HG03342 (cell line): ENCODE results near the gene SKAP1.
"Not testable (repeated sequence)": the region's sequence is repeated elsewhere in the genome, so short reads cannot be mapped to it uniquely, and the experiment has no call there.

ENCODE experiments used
- ATAC-seq: cut with Tn5 transposase; IDR thresholded peaks from one replicate; pipeline ENCODE4 v1.9.1; 2021; ENCODE audit warnings: mild to moderate bottlenecking, moderate library complexity; ENCODE audit not compliant: unreplicated experiment

Gene SKAP1

GRCh38 chr17:48293319-48294019 lies 136.5 kb downstream of the SKAP1 start:
- no peak for ATAC-seq

GRCh38 chr17:48290378-48290777 lies 139.6 kb downstream of the SKAP1 start:
- ATAC-seq, result no peak

GRCh38 chr17:48286917-48287316 lies 143.1 kb downstream of the SKAP1 start:
- not testable (repeated sequence) for ATAC-seq

- no peak for ATAC-seq
Observed at GRCh38 chr17:48285614-48286013, 144.4 kb downstream of the SKAP1 start.

- no peak for ATAC-seq
Observed at GRCh38 chr17:48283907-48284306, 146.1 kb downstream of the SKAP1 start.

DNA sequence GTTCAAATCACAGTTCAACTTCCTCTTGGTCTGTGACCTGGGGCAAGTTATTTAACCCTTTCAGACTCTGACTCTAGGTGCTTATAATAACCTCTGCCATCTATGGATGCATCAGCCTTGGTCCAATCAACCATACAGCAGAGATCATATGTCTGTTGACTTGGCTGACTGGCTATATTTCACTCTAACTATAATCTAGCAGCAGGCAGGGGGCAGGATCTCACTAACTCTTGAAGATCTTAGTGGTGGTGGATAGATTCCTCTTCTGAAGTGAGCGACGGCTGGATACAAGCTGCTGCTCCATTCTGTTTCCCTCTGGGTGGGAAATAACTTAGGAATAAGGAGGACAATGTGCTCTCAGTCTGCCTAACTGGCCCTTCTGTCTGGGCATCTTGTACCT lies 146.6 kb downstream of the SKAP1 start:
- ATAC-seq, result no peak

DNA sequence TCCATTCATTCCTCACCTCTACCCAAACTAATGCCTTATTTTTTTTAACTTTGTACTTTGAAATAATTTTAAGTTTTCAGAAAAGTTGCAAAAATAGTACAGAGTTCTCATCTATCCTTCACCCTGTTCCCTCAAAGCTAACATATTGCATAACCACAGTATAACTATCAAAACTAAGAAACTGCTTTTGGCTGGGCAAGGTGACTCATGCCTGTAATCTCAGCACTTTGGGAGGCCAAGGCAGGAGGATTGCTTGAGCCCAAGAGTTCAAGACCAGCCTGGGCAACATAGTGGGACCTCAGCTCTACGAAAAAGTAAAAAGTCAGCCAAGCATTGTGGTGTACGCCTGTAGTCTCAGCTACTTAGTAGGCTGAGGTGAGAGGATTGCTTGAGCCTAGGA lies 147.7 kb downstream of the SKAP1 start:
- ATAC-seq, result no peak

GRCh38 chr17:48278760-48279491 lies 151.1 kb downstream of the SKAP1 start:
- no peak for ATAC-seq

- ATAC-seq, result no peak
Observed at GRCh38 chr17:48276776-48277175, 153.2 kb downstream of the SKAP1 start.

DNA sequence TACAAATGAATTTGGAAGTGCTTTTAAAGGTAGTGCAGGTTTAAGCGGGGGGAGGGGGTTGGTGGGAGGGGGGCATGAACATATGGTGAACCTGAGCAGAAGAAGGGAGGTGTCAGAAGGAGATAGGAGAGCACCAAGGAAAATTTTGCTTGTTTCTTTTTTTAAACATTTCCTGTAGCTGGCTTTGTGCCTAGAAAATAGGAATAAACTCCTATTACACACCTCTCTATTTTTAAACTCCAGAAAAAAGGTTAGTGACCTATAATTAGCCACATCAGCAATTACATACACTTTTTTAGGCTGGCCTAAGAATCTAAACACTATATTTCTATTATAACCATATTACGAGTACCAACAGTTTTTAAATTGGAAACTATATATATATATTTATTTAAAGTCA lies 159.1 kb downstream of the SKAP1 start:
- ATAC-seq, result no peak

GRCh38 chr17:48269209-48269608 lies 160.8 kb downstream of the SKAP1 start:
- ATAC-seq, result no peak

DNA sequence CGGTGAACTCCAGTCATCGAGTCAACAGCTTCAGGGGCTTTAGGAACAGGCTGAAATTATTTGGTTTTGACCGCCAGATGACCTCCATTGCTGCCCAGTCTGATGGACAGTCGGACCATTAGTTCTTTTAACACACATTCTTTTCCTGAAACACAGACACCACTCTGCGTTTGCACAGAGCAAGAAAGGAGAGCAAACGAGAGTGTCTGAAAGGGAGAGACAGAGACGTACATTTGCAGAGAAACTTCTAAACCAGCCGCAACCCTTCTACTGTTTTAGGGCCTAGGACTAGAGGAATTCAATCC lies 166.3 kb downstream of the SKAP1 start:
- ATAC-seq, result no peak

DNA sequence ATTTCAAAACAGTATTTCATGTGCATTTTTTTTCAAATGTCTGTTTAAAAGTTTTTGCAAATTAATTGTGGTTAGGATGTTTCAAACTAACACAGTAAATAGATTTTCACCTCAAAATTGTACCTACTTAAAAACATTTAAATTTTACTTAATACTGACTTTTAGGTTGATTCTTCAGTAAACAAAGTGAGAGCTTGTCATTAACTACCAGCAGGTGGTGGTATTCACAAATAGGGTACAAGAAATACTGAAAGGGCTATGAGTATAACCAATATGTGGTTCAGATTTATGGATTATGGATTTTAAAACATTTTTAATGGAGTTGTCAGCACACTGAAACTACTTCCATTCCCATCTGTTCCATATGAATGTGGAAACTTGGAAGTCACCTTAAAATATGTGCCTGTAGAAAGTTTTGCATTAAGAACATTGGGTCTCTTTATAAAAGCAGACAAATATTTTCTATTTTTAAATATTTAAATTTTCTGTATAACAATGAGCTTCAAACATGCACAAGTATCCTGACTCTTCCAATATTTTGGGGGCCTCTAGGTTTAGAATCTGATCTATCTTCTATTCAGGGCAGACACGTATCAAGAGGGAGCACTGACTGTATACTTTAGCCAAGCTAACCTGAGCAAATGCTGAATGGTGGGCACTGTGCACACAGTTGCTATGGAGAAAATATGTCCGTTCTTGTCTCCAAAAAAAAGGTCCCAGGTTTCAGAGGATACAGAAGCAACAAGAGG lies 166.9 kb downstream of the SKAP1 start:
- ATAC-seq, result no peak

- no peak for ATAC-seq
Observed at GRCh38 chr17:48261297-48261880, 168.6 kb downstream of the SKAP1 start.

- ATAC-seq, result no peak
Observed at GRCh38 chr17:48259694-48260291, 170.2 kb downstream of the SKAP1 start.

DNA sequence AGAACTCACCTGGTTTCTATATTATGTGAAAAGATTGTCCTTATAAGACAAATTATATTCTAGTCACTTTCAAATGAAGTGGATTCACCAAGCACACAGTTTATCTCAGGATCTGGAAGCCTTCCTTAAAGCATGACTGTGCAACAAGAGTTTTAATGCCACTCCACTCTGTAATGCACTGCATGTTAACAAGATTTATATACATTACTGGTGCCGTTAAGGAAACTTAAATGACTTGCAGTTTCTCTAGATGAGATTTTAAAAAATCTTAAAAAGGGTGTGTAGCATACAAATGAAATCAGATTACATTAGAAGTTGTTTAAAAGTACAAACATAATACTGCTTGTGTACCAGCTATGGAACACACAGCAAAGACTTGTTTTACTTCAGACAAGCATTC lies 171.7 kb downstream of the SKAP1 start:
- ATAC-seq, result no peak

DNA sequence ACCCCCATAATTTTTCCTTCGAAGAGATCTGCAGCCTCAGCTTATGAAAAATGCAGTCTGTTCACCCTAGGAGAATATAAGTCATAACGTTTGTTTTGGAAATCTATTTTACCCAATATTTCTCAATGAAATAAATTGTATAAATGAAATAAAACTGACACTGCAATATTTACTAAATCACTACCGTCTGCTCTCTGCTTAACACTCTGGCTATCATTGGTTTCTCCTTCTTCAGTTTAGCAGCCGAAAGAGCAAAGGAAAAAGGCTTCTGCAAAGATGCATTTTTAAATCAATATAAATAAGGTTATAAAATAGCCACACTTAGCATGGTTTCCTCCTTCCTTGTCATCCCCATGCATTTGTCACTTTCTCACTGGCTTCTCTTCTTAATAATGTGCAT lies 174.3 kb downstream of the SKAP1 start:
- no peak for ATAC-seq

DNA sequence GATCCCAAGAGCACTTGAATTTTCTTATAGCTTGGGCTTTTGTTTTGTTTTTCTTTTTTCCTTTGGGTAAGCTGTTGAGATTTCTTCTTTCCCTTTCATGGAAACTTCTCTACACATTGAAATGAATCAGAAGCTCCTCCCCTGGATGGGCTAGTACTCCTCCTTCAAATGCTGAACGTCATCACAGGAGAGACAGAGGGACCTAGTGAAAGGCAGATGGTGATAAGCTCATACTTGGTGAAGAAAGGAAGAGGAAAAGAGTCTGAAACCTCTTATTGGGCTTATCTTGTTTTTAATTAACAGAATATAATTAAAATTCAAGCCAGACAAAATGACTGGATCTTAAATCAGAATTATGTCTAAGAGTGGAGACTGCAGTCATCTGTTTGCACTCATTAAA lies 175.1 kb downstream of the SKAP1 start:
- no peak for ATAC-seq

- no peak for ATAC-seq
Observed at GRCh38 chr17:48253975-48254374, 176.0 kb downstream of the SKAP1 start.

DNA sequence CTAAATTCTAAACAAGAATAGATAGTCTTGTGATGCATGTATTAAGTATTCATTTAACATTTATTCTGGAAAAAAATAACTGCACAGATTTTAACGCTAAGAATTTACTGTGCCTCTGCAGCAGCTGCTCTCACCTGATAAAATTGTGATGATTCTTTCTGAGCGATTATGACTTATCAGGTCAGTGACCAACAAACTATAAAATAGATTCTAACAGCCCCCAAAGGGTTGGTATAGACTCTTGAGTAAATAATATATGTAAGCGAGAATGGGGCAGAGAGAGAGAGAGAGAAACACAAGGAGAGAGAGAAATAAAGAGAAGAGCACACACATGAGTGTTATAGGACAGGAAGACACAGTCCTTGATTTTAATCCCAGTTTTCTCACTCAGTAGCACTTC lies 178.1 kb downstream of the SKAP1 start:
- no peak for ATAC-seq

DNA sequence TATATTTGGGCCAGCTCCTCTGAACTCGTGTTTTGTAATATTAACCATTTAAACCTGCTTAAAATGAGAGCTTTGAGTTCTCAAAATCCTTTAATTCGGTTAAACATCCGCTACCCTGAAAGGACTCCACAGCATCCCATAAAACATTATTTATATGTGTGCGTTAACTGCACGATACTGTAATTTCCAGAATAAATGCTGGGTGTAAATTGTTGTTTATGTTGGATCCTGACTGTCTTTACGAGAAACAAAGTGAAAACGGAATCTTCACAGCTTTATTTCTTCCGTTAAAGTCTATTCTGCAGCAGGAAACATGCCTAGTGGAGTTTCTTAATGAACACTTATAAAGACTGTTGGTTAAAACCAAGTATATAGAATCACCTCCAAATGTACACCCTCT lies 179.1 kb downstream of the SKAP1 start:
- no peak for ATAC-seq
